Measurements from ENCODE around the gene SPRYD4. TPM values are rescaled to one million over a fixed set of nuclear protein-coding genes. Genes with fewer than 3 reads are reported as not detected.

Gene SPRYD4
- total and polyA plus RNA-seq, 2 of the 4 experiments (the other 2 are of a cell fraction): 1.7 to 1.8 TPM

DNA sequence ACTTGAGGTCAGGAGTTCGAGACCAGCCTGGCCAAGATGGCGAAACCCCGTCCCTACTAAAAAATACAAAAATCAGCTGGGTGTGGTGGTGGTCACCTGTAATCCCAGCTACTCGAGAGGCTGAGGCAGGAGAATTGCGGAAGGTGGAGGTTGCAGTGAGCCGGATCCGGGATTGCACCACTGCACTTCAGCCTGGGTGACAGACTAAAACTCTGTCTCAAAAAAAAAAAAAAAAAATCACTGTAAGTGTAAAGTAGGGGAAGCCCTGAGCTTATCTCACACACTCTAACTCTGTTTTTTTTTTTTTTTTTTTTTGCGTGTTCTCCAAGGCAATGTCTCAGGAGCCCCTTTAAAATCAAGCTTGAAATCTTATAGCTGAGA lies 52.8 kb downstream of the SPRYD4 start:
- H2BK15ac ChIP-seq (ENCODE audit: low read depth, low read length): peak overlapping the region; percentile 55; the same call in 1 of the 3 replicates
- peaks cover 6% of the 10 kb centered on the region for H3K9me1 ChIP-seq (ENCODE audit: insufficient read depth, low read length)
- peak overlapping the region; percentile 56; the same call in 1 of the 2 replicates for H4K91ac ChIP-seq (ENCODE audit: insufficient read depth, low read depth, low read length)
- peaks cover 4% of the 10 kb centered on the region for H3K36me3 ChIP-seq (ENCODE audit: control insufficient read depth, insufficient read depth, low read length)
- H3K27ac ChIP-seq (ENCODE audit: insufficient read depth, low read length): peak overlapping the region; percentile 51
- intact Hi-C loops (cut with micrococcal nuclease) (no loop called here), in situ Hi-C loops (cut with MboI; ENCODE audit: low sequenced_read_pairs) (loop anchor here (5.0 to 25.0 kb wide), 2 partner anchors 46 to 466 kb away; a partner anchor contains a TSS), dilution Hi-C loops (cut with HindIII; ENCODE audit: low sequenced_read_pairs, unreplicated experiment) (no loop called here)
- no peak overlapping the region for H2AFZ ChIP-seq (replicated peaks; ENCODE audit: low read length, poor library complexity)
- ATAC-seq (ENCODE audit: low read depth): no peak
- no peak overlapping the region for H2AK9ac ChIP-seq (replicated peaks; ENCODE audit: low read depth, low read length, poor library complexity)
- H3K14ac ChIP-seq (replicated peaks; ENCODE audit: low read depth, low read length): no peak overlapping the region
- H3K18ac ChIP-seq (ENCODE audit: low read depth, low read length): peak overlapping the region; percentile 71; the same call in 1 of the 2 replicates
- no TSS peak for BruUV-seq (replicated peaks)
- POLR2A ChIA-PET (ENCODE audit: unreplicated experiment): interaction anchor here (0.8 to 1.1 kb wide), 3 partner anchors 20 to 115 kb away, joined by 3 to 5 read pairs (median 3); no protein-coding TSS in a partner anchor
- no peak overlapping the region for H3K56ac ChIP-seq (ENCODE audit: extremely low read depth, insufficient read depth, low read length)
- peaks cover 0 to 23% of the 10 kb centered on the region in 2 experiments; a peak in 2 of 4 replicates for H3K79me1 ChIP-seq (ENCODE audit: low read depth in 1 of 2, low read length in 2 of 2)
- H3K9ac ChIP-seq (ENCODE audit: low read depth, low read length): 0 out of 2 replicates have a peak overlapping the region, but pooled peaks have one; percentile 38
- no peaks in the 10 kb centered on the region for H4K20me1 ChIP-seq (ENCODE audit: insufficient read depth, low read length)
- H2BK20ac ChIP-seq (ENCODE audit: low read depth, low read length): peak overlapping the region; percentile 73; the same call in 1 of the 2 replicates
- no peak for DNase-seq
- H3K4me1 ChIP-seq (ENCODE audit: control insufficient read depth, insufficient read depth, low read length): peaks cover 8% of the 10 kb centered on the region
- peak overlapping the region; percentile 6; the same call in 1 of the 2 replicates for H3K23ac ChIP-seq (ENCODE audit: low read depth, low read length)
- no CpG with 5 or more reads among the region's 8 CpGs for WGBS, 2 experiments (ENCODE audit: extremely low coverage in 2 of 2, insufficient read length in 1 of 2)
- no peak for TF ChIP-seq RAD21 (IDR thresholded peaks at IDR 0.05; ENCODE audit: low read length)
- no peak for TF ChIP-seq RCOR1 (IDR thresholded peaks at IDR 0.05; ENCODE audit: insufficient replicate concordance, low read length)
- TF ChIP-seq RFX5 (IDR thresholded peaks at IDR 0.05; ENCODE audit: low read depth, low read length): no peak
- no peak for TF ChIP-seq POLR2A (IDR thresholded peaks at IDR 0.05; ENCODE audit: low read depth, low read length)
- no peak for TF ChIP-seq CEBPB (IDR thresholded peaks at IDR 0.05; ENCODE audit: low read depth, low read length)
- TF ChIP-seq MXI1 (IDR thresholded peaks at IDR 0.05; ENCODE audit: borderline replicate concordance, low read depth, low read length): no peak
- no peak for TF ChIP-seq CHD1 (IDR thresholded peaks at IDR 0.05; ENCODE audit: low read depth, low read length)
- no peak for TF ChIP-seq ELK1 (IDR thresholded peaks at IDR 0.05; ENCODE audit: borderline replicate concordance, low read depth, low read length)
- TF ChIP-seq, protein P1, sequence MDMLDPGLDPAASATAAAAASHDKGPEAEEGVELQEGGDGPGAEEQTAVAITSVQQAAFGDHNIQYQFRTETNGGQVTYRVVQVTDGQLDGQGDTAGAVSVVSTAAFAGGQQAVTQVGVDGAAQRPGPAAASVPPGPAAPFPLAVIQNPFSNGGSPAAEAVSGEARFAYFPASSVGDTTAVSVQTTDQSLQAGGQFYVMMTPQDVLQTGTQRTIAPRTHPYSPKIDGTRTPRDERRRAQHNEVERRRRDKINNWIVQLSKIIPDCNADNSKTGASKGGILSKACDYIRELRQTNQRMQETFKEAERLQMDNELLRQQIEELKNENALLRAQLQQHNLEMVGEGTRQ (IDR thresholded peaks at IDR 0.05; ENCODE audit: low read depth, low read length): no peak
- TF ChIP-seq BHLHE40 (IDR thresholded peaks at IDR 0.05; ENCODE audit: low read depth, low read length): no peak
- no peak for TF ChIP-seq MAFK (IDR thresholded peaks at IDR 0.05; ENCODE audit: low read depth, low read length)
- H3K4ac ChIP-seq (ENCODE audit: low read depth, low read length): peak overlapping the region; percentile 69; the same call in 1 of the 2 replicates
- H2BK5ac ChIP-seq (ENCODE audit: low read depth, low read length, poor library complexity, severe bottlenecking): peak overlapping the region; percentile 84
- peak overlapping the region; percentile 43 for H4K5ac ChIP-seq (ENCODE audit: low read depth, low read length)
- H2AK5ac ChIP-seq (ENCODE audit: low read depth, low read length): peak overlapping the region; percentile 37; the same call in 1 of the 2 replicates
- peak overlapping the region; percentile 89 for H3K4me2 ChIP-seq (ENCODE audit: low read depth, low read length)
- CTCF ChIA-PET: interaction anchor here (0.6 to 1.0 kb wide), 5 partner anchors 19 to 215 kb away, joined by 3 to 4 read pairs (median 3); no protein-coding TSS in a partner anchor
- no peaks in the 10 kb centered on the region for H3K9me3 ChIP-seq (ENCODE audit: control insufficient read depth, insufficient read depth, low read length)
- no peaks in the 10 kb centered on the region for H3K27me3 ChIP-seq (ENCODE audit: control insufficient read depth, insufficient read depth, low read length)
- no peak overlapping the region for H3K4me3 ChIP-seq (ENCODE audit: insufficient read depth, low read depth, low read length)
- H2BK120ac ChIP-seq (ENCODE audit: low read depth, low read length): peak overlapping the region; percentile 38; the same call in 1 of the 2 replicates
- peak overlapping the region in 1 of 2 experiments; percentile 45; a peak in 2 of 4 replicates for H4K8ac ChIP-seq (ENCODE audit: low read depth in 2 of 2, low read length in 2 of 2)
